GM12878 (cell line): Measurements from ENCODE around the gene TACSTD2. TPM values are rescaled to one million over a fixed set of nuclear protein-coding genes. Genes with fewer than 3 reads are reported as not detected.

ENCODE experiments used
- ATF7 ChIP-seq: fragments of 450-650 bp; IDR thresholded peaks from 2 replicates; pipeline ENCODE4 v1.6.1; 2016; ENCODE audit warnings: low read depth, mild to moderate bottlenecking
- CBX3 ChIP-seq: fragments of 200-600 bp; sonication (generic); IDR thresholded peaks from 2 replicates; pipeline ENCODE4 v1.6.1; 2016; ENCODE audit warnings: low read depth, borderline replicate concordance
- CBX5 ChIP-seq: sonication (generic); IDR thresholded peaks from 2 replicates; pipeline ENCODE4 v1.6.1; 2016; ENCODE audit warnings: low read depth, moderate library complexity, mild to moderate bottlenecking, inconsistent platforms
- CEBPB ChIP-seq, 2 experiments: fragments of 150-350 bp in 1 of 2; IDR thresholded peaks; 2 replicates each; pipeline ENCODE4 v1.6.1; 2012 to 2014; ENCODE audit warnings: low read depth in 2 of 2, low read length in 2 of 2, borderline replicate concordance in 1 of 2, inconsistent platforms in 1 of 2
- CHD1 ChIP-seq: IDR thresholded peaks from 2 replicates; pipeline ENCODE4 v1.6.1; 2012; ENCODE audit warnings: low read depth, low read length, improper control_type of control experiment
- DPF2 ChIP-seq: fragments of 450-650 bp; IDR thresholded peaks from 2 replicates; pipeline ENCODE4 v1.6.1; 2017; ENCODE audit warnings: mild to moderate bottlenecking
- EED ChIP-seq: sonication (generic); IDR thresholded peaks from 2 replicates; pipeline ENCODE4 v1.6.1; 2016; ENCODE audit warnings: antibody characterized with exemption, low read depth
- ELK1 ChIP-seq: IDR thresholded peaks from 2 replicates; pipeline ENCODE4 v1.6.1; 2012; ENCODE audit warnings: low read depth, low read length, improper control_type of control experiment
- ESRRA ChIP-seq: IDR thresholded peaks from 2 replicates; pipeline ENCODE4 v1.6.1; 2012; ENCODE audit warnings: mild to moderate bottlenecking, low read length, improper control_type of control experiment
- GATAD2B ChIP-seq: fragments of 450-650 bp; conservative IDR thresholded peaks from 2 replicates; pipeline ENCODE4 v1.6.1; 2017; ENCODE audit warnings: low read depth, mild to moderate bottlenecking, moderate library complexity
- KLF5 ChIP-seq: fragments of 450-650 bp; IDR thresholded peaks from 2 replicates; pipeline ENCODE4 v1.6.1; 2014; ENCODE audit warnings: mild to moderate bottlenecking; ENCODE audit not compliant: partially characterized antibody
- MEF2A ChIP-seq: IDR thresholded peaks from 2 replicates; pipeline ENCODE4 v1.6.1; 2011; ENCODE audit warnings: low read depth, mild to moderate bottlenecking, low read length, moderate library complexity; ENCODE audit not compliant: insufficient read depth
- NFIC ChIP-seq: IDR thresholded peaks from 2 replicates; pipeline ENCODE4 v1.6.1; 2012; ENCODE audit warnings: low read depth, mild to moderate bottlenecking, inconsistent platforms, low read length, moderate library complexity
- NFYA ChIP-seq: IDR thresholded peaks from 2 replicates; pipeline ENCODE4 v1.6.1; 2011; ENCODE audit warnings: low read depth, mild to moderate bottlenecking, low read length, improper control_type of control experiment, borderline replicate concordance
- NR2C1 ChIP-seq: fragments of 450-650 bp; IDR thresholded peaks from 2 replicates; pipeline ENCODE4 v1.6.1; 2017; ENCODE audit warnings: antibody characterized with exemption, mild to moderate bottlenecking, moderate library complexity
- POLR2A ChIP-seq: IDR thresholded peaks from 2 replicates; pipeline ENCODE4 v1.6.1; 2011; ENCODE audit warnings: low read depth, mild to moderate bottlenecking, low read length
- POLR2AphosphoS2 ChIP-seq: IDR thresholded peaks from 2 replicates; pipeline ENCODE4 v1.6.1; 2011; ENCODE audit warnings: low read depth, mild to moderate bottlenecking, low read length, improper control_type of control experiment, moderate library complexity
- RAD21 ChIP-seq: IDR thresholded peaks from 2 replicates; pipeline ENCODE4 v1.6.1; 2011; ENCODE audit warnings: mild to moderate bottlenecking, low read depth, low read length, moderate library complexity; ENCODE audit not compliant: insufficient read depth
- RCOR1 ChIP-seq: conservative IDR thresholded peaks from 2 replicates; pipeline ENCODE4 v1.6.1; 2012; ENCODE audit warnings: low read depth, low read length, improper control_type of control experiment
- RFX5 ChIP-seq: IDR thresholded peaks from 2 replicates; pipeline ENCODE4 v1.6.1; 2011; ENCODE audit warnings: low read depth, low read length, improper control_type of control experiment
- SIN3A ChIP-seq: IDR thresholded peaks from 2 replicates; pipeline ENCODE4 v1.6.1; 2012; ENCODE audit warnings: low read depth, low read length, improper control_type of control experiment
- SMARCA5 ChIP-seq: fragments of 450-650 bp; IDR thresholded peaks from 2 replicates; pipeline ENCODE4 v1.6.1; 2017; ENCODE audit warnings: mild to moderate bottlenecking
- SMC3 ChIP-seq: IDR thresholded peaks from 2 replicates; pipeline ENCODE4 v1.6.1; 2011; ENCODE audit warnings: low read length, improper control_type of control experiment, borderline replicate concordance
- SUZ12 ChIP-seq: fragments of 200-600 bp; sonication (generic); IDR thresholded peaks from one replicate; pipeline ENCODE4 v1.6.1; 2018; ENCODE audit warnings: antibody characterized with exemption, mild to moderate bottlenecking; ENCODE audit not compliant: unreplicated experiment
- TCF7 ChIP-seq: IDR thresholded peaks from 2 replicates; pipeline ENCODE4 v1.6.1; 2014; ENCODE audit warnings: antibody characterized with exemption, borderline replicate concordance
- WRNIP1 ChIP-seq: IDR thresholded peaks from 2 replicates; pipeline ENCODE4 v1.6.1; 2011; ENCODE audit warnings: low read depth, low read length, improper control_type of control experiment, borderline replicate concordance
- ZNF207 ChIP-seq: fragments of 450-650 bp; IDR thresholded peaks from 2 replicates; pipeline ENCODE4 v1.6.1; 2014; ENCODE audit warnings: antibody characterized with exemption, mild to moderate bottlenecking, borderline replicate concordance
- ZZZ3 ChIP-seq: IDR thresholded peaks from 2 replicates; pipeline ENCODE4 v1.6.1; 2011; ENCODE audit warnings: low read depth; ENCODE audit not compliant: control insufficient read depth, insufficient read length
- polyA plus RNA-seq, 11 experiments: library from polyadenylated mRNA; depleted of rRNA in 4 of 11; unstranded in 6 of 11; stranded (reverse) in 5 of 11; fragments of >200 nt; fragmentation: Nextera tagmentation in 4 of 11; fragmentation: Illumina TruSeq in 1 of 11; extraction: Ambion mirVana in 4 of 11; extraction: Trizol in 1 of 11; gene quantifications; 1 replicate in 1 of 11; 2 replicates in 10 of 11; pipeline versions ENCODE4 v1.2.1 to v1.2.3, GENCODE V29; 2011 to 2016; ENCODE audit warnings: inconsistent platforms in 2 of 11, missing spikeins in 2 of 11, low read depth in 1 of 11
- total RNA-seq, 4 experiments: library from RNA; depleted of rRNA in 3 of 4; stranded (reverse); fragments of >200 nt in 3 of 4; fragmentation: Illumina TruSeq in 1 of 4; extraction: Trizol in 1 of 4; gene quantifications; 2 replicates each; pipeline versions ENCODE4 v1.2.1 to v1.2.3, GENCODE V29; 2013 to 2021
- TF ChIP-seq, protein P1 (sequence below): IDR thresholded peaks from 2 replicates; pipeline ENCODE4 v1.6.1; 2011; ENCODE audit warnings: low read depth, mild to moderate bottlenecking, low read length, moderate library complexity, borderline replicate concordance; ENCODE audit errors: extremely low read depth

The TACSTD2 gene
- total and polyA plus RNA-seq, 10 of the 15 experiments (the other 5 are each of a cell fraction or from before 2014, with no cell fraction given): 0.56 to 9.4 (median 3.7) TPM

DNA sequence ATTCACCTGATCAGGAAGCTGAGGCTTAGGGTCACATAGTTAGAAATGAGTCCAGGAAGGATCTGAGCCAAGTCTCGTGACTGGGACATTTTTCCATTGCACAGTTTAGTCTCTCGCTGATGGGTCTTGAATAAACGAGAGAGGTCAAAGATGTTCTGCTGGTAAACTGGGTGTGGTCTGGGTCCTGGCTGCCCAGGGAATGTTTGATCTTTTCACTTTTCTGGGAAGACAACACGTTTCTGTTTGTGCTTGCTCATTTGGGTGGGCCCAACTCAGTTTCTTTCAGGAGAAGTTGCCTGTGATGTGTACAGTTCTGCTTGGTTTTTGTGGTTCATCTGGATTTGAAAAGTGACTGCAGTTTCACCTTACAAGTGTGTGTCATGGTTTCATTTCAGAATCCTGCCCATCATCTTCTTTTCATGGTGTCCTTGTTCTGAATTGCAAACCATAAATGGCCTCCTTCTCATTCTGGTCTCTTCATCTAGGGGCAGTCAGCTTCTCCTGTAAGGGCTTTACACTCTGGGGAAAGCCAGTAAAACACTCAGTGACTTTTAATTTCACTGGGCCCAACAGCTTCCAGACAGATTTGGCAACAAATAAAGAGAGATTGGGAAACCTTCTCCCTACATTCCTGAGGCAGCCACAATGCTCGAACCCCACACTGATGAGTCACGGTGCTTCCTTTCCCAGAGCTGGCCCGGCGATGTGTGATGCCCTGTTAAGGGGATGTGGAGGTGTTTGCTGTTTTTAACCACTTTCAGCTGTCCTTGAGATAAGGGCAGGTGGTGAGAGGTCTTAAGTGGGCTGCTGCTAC lies 7.2 kb upstream of the TACSTD2 start (continued):
- no peak for TF ChIP-seq ELK1
- peak; percentile 42; the same call in 1 of the 2 replicates for TF ChIP-seq ATF7
- no peak for TF ChIP-seq NR2C1
- no peak for TF ChIP-seq SMARCA5
- TF ChIP-seq ZNF207: no peak
- TF ChIP-seq RAD21: no peak
- TF ChIP-seq KLF5: no peak
- TF ChIP-seq, protein P1, sequence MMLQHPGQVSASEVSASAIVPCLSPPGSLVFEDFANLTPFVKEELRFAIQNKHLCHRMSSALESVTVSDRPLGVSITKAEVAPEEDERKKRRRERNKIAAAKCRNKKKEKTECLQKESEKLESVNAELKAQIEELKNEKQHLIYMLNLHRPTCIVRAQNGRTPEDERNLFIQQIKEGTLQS: no peak
- no peak for TF ChIP-seq NFYA
- no peak for TF ChIP-seq POLR2A
- no peak for TF ChIP-seq TCF7
- no peak for TF ChIP-seq GATAD2B
- peak; percentile 93; the same call in 1 of the 2 replicates for TF ChIP-seq EED
- TF ChIP-seq ESRRA: no peak
- TF ChIP-seq POLR2AphosphoS2: no peak
- TF ChIP-seq CBX3: no peak
- peak; percentile 74 for TF ChIP-seq NFIC
- TF ChIP-seq CBX5: no peak
- no peak for TF ChIP-seq CHD1
- TF ChIP-seq RFX5: no peak
- no peak for TF ChIP-seq WRNIP1
- no peak for TF ChIP-seq ZZZ3
- TF ChIP-seq SMC3: no peak
- TF ChIP-seq RCOR1: no peak
- no peak for TF ChIP-seq MEF2A
- no peak for TF ChIP-seq DPF2
- TF ChIP-seq SIN3A: no peak
- no peak for TF ChIP-seq SUZ12
- TF ChIP-seq CEBPB (IDR thresholded peaks at IDR 0.05; ENCODE audit: borderline replicate concordance in 1 of 2, low read depth in 2 of 2, low read length in 2 of 2): no peak
